ENCODE data around the gene NAA30.

GRCh38 chr14:57418999-57419398 is 28.6 kb downstream of the NAA30 start:
- TF ChIP-seq EP300 (IDR thresholded peaks at IDR 0.05) (no peak), CTCF (IDR thresholded peaks at IDR 0.05) (no peak), POLR2A (IDR thresholded peaks at IDR 0.05) (no peak)

All from tibial nerve (tissue), 4 donors.